Heart right ventricle (tissue), 16 donors: ENCODE measurements around the gene SVEP1. TPM values are rescaled to one million over a fixed set of nuclear protein-coding genes. Genes with fewer than 3 reads are reported as not detected.

ENCODE experiments used
- ATAC-seq, 8 donors: fragments of 200-7000 bp; cut with Tn5 transposase; one replicate each; pipeline ENCODE4 v1.9.1; 2020; ENCODE audit warnings: mild to moderate bottlenecking in 8 of 8, moderate library complexity in 8 of 8, moderate number of reproducible peaks in 1 of 8
- DNase-seq, 2 donors: peaks; one replicate each; pipeline ENCODE4 v3.0.0-alpha.2; 2020
- H3K27ac ChIP-seq, 10 donors: fragments of 200-600 bp; sonication (generic) in 2 of 10; one replicate each; pipeline versions ENCODE4 v1.5.0 to v1.8.0; 2020 to 2022; ENCODE audit warnings: mild to moderate bottlenecking in 3 of 10
- H3K27me3 ChIP-seq, 7 donors: fragments of 200-600 bp; one replicate each; pipeline ENCODE4 v1.8.0; 2021 to 2022; ENCODE audit warnings: mild to moderate bottlenecking in 2 of 7
- H3K36me3 ChIP-seq, 9 donors: fragments of 200-600 bp; sonication (generic) in 1 of 9; one replicate each; pipeline versions ENCODE4 v1.5.0 to v1.8.0; 2020 to 2022; ENCODE audit warnings: mild to moderate bottlenecking in 2 of 9
- H3K4me1 ChIP-seq, 9 donors: fragments of 200-600 bp; sonication (generic) in 1 of 9; one replicate each; pipeline versions ENCODE4 v1.5.0 to v1.8.0; 2020 to 2022; ENCODE audit warnings: mild to moderate bottlenecking in 4 of 9
- H3K4me3 ChIP-seq, 10 donors: fragments of 200-600 bp; sonication (generic) in 2 of 10; one replicate each; pipeline versions ENCODE4 v1.5.0 to v1.8.0; 2020 to 2022; ENCODE audit warnings: mild to moderate bottlenecking in 7 of 10, moderate library complexity in 2 of 10
- H3K9me3 ChIP-seq, 11 donors: fragments of 200-600 bp in 10 of 11; sonication (generic) in 2 of 11; one replicate each; pipeline versions ENCODE4 v1.5.0 to v1.8.0; 2013 to 2022; ENCODE audit warnings: mild to moderate bottlenecking in 2 of 11, control low read depth in 1 of 11, moderate library complexity in 1 of 11
- CTCF ChIP-seq, 9 donors: fragments of 200-600 bp; sonication (generic) in 2 of 9; IDR thresholded peaks; one replicate each; pipeline versions ENCODE4 v1.5.0 to v1.8.0; 2021 to 2022; ENCODE audit warnings: antibody characterized with exemption in 9 of 9, mild to moderate bottlenecking in 5 of 9, moderate library complexity in 1 of 9
- WGBS, 2 donors: extraction: QIAGEN DNeasy Blood & Tissue Kit; methylation state at CpG; one replicate each; pipeline ENCODE4 v1.1.7; 2013; ENCODE audit warnings: inconsistent platforms in 1 of 2; 5-methylcytosine and 5-hydroxymethylcytosine counted together
- intact Hi-C, 10 donors: fragments of 100-400 bp; cut with DNase I; formaldehyde crosslinking; loops; one replicate each; pipeline versions ENCODE4 v1.11.1 to v1.14.2; 2022
- polyA plus RNA-seq, 2 donors: library from polyadenylated mRNA; stranded (reverse); fragments of 200-250 nt; gene quantifications; one replicate each; pipeline ENCODE4 v1.2.3, GENCODE V29; 2013
- total RNA-seq, 10 donors: library from RNA; stranded (reverse); fragmentation: NEBNext Ultra II Directional in 3 of 10; extraction: Animal tissue kit (Norgen Biotek cat#: 25700) in 3 of 10; gene quantifications; one replicate each; pipeline versions ENCODE4 v1.2.1 to v1.2.4, GENCODE V29; 2021 to 2023
- donor health status: Arrhythmogenic right ventricular cardiomyopathy.
- donor health status: ischemic (EF 13 %, LVEDD 7.1; RV severe dilation, severe dysfunction).
- donor health status: healthy with polysubstance abuse.
- donor health status: DM: no; HTN: yes; CAD: no.
- donor health status: DM: no; HTN: no; CAD: no.
- donor health status: ischemic (EF 25% LVEDD 6.9; RV normal size, moderate dysfunction).
- donor health status: ischemic (EF 25% LVEDD 5.7; RV mildly dilated, moderate dysfunction).
- donor health status: healthy.
- donor health status: DM: yes; HTN: yes; CAD: no.
- donor health status: Ischemic cardiomyopathy.
- donor health status: ischemic (EF 35%, LVEDD 5.7; RV mildly dilated, moderate dysfunction).
- donor health status: nonischemic (EF 11% LVEDD 7.7; RV severe dilation, severe dysfunction).
- donor health status: DM: yes; HTN: yes; CAD: no.
- donor health status: PGD.
- donor health status: ischemic (EF 29% LVEDD 5.4; RV normal size, mild dysfunction).
- donor health status: nonischemic (EF 23%, LVEDD 6.1; RV moderate dilation, normal function).

SVEP1 gene
- total and polyA plus RNA-seq, 12 donors, result 0.66 to 16.4 (median 6.3) TPM

GRCh38 chr9:110545705-110546104 is 33.8 kb downstream of the SVEP1 start:
- H3K27ac ChIP-seq, result peak overlapping the region in 8 of 10 donors; percentile 12 to 84 (median 58)
- H3K9me3 ChIP-seq, result no peaks in the 10 kb centered on the region
- peaks cover 0 to 39% (median 8%) of the 10 kb centered on the region in 9 donors for H3K4me1 ChIP-seq
- ATAC-seq, result peak in 6 of 8 donors; percentile 5 to 73 (median 44)
- H3K36me3 ChIP-seq, result no peaks in the 10 kb centered on the region
- no peak overlapping the region for H3K4me3 ChIP-seq
- intact Hi-C loops, result no loop called here
- TF ChIP-seq CTCF (IDR thresholded peaks at IDR 0.05), result no peak
- H3K27me3 ChIP-seq, result no peaks in the 10 kb centered on the region
- DNase-seq, result peak in 1 of 2 donors; percentile 4
- WGBS, 2 donors, result 74 to 85% methylated on average over 2 of the region's 2 CpGs

GRCh38 chr9:110543631-110544051 is 35.9 kb downstream of the SVEP1 start:
- 40 to 59% methylated on average over 2 of the region's 2 CpGs for WGBS, 2 donors
- no peak for TF ChIP-seq CTCF (IDR thresholded peaks at IDR 0.05)
- peak; percentile 12 to 25 for DNase-seq
- Histone ChIP-seq H3K27ac (peak overlapping the region in 7 of 10 donors; percentile 6 to 84 (median 49)), H3K36me3 (no peaks in the 10 kb centered on the region), H3K27me3 (no peaks in the 10 kb centered on the region), H3K9me3 (no peaks in the 10 kb centered on the region), H3K4me3 (no peak overlapping the region), H3K4me1 (peaks cover 0 to 39% (median 8%) of the 10 kb centered on the region in 9 donors)
- intact Hi-C loops, result no loop called here
- ATAC-seq, result peak in 5 of 8 donors; percentile 20 to 52 (median 40)

DNA sequence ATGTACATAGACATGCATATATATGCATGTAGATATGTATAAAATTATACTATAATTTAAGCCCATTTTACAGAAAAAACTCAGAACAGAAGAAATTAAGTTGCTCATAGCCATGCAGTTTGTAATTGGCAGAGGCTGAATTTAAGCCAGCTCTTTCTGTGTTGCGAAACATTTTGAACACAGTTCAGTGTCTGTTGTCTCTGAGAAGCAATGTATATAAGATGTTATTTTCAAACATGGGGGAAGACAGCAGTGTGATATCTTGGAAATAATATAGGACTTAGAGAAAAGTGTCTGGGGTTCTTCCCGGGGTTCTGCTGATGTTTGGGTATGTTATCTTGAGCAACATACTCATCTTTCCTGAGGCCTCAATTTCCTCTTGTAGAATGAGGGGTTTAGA is 37.6 kb downstream of the SVEP1 start:
- H3K9me3 ChIP-seq, result no peaks in the 10 kb centered on the region
- WGBS, 2 donors, result 68 to 71% methylated on average over 2 of the region's 2 CpGs
- no peak overlapping the region for H3K4me3 ChIP-seq
- no peaks in the 10 kb centered on the region for H3K36me3 ChIP-seq
- H3K27me3 ChIP-seq, result no peaks in the 10 kb centered on the region
- no peak for TF ChIP-seq CTCF (IDR thresholded peaks at IDR 0.05)
- intact Hi-C loops, result no loop called here
- ATAC-seq (no peak), DNase-seq (no peak)
- peak overlapping the region in 1 of 10 donors; percentile 30 for H3K27ac ChIP-seq
- peaks cover 0 to 43% (median 12%) of the 10 kb centered on the region in 9 donors for H3K4me1 ChIP-seq

DNA sequence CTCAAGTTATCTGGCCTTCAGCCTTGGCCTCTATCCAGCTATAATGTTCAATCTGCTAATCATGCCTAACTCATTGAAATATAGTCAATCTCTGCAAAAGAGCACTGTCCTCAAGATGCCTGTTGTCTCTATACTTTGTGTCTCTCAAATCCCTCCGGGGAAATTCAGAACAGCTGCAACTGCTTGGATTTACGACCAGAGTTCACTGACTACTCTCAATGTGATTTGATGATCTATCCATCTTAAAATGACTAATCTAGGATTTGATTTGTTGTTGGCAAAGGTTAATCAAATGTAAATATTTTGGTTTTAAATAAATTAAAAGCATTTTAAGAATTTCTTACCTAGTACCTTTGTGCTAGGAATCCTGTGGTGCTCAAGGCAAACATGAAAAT is 40.9 kb downstream of the SVEP1 start:
- Histone ChIP-seq H3K27ac (peak overlapping the region in 4 of 10 donors; percentile 1 to 54 (median 8)), H3K4me1 (peaks cover 0 to 18% (median 10%) of the 10 kb centered on the region in 9 donors), H3K27me3 (no peaks in the 10 kb centered on the region), H3K36me3 (no peaks in the 10 kb centered on the region), H3K4me3 (no peak overlapping the region), H3K9me3 (peaks cover 0 to under 1% (median 0%) of the 10 kb centered on the region in 11 donors)
- no peak for TF ChIP-seq CTCF (IDR thresholded peaks at IDR 0.05)
- ATAC-seq (no peak), DNase-seq (no peak)
- intact Hi-C loops, result no loop called here
- 35 to 68% methylated on average over 2 of the region's 2 CpGs for WGBS, 2 donors
